Endodermal cell (in vitro differentiated cells): ENCODE measurements around the gene VPS33A. TPM values are rescaled to one million over a fixed set of nuclear protein-coding genes. Genes with fewer than 3 reads are reported as not detected.
A peak's percentile ranks its signal among the peaks of the same experiment; 100 is the strongest.

Source experiments
- DNase-seq: peaks from one replicate; pipeline ENCODE4 v3.0.0-alpha.2; 2017
- H3K27ac ChIP-seq: 2 replicates; pipeline ENCODE4 v1.5.1; 2013; ENCODE audit warnings: mild to moderate bottlenecking, low read depth, low read length, moderate library complexity
- H3K27me3 ChIP-seq: 2 replicates; pipeline ENCODE4 v1.6.1; 2013; ENCODE audit warnings: mild to moderate bottlenecking, low read length, moderate library complexity; ENCODE audit not compliant: insufficient read depth, control insufficient read depth, poor library complexity, severe bottlenecking
- H3K36me3 ChIP-seq: 2 replicates; pipeline ENCODE4 v1.7.0; 2013; ENCODE audit warnings: mild to moderate bottlenecking, low read length, moderate library complexity; ENCODE audit not compliant: control insufficient read depth, insufficient read depth
- H3K4me1 ChIP-seq: one replicate; pipeline ENCODE4 v1.7.0; 2013; ENCODE audit warnings: low read length; ENCODE audit not compliant: control insufficient read depth, insufficient read depth
- H3K4me3 ChIP-seq: 2 replicates; pipeline ENCODE4 v1.5.1; 2013; ENCODE audit warnings: mild to moderate bottlenecking, low read length, moderate library complexity
- H3K9ac ChIP-seq: 2 replicates; pipeline ENCODE4 v1.6.1; 2013; ENCODE audit warnings: mild to moderate bottlenecking, low read length, moderate library complexity; ENCODE audit not compliant: poor library complexity, severe bottlenecking; ENCODE audit errors: extremely low read depth
- H3K9me3 ChIP-seq: 2 replicates; pipeline ENCODE4 v1.6.1; 2013; ENCODE audit warnings: mild to moderate bottlenecking, low read length, moderate library complexity; ENCODE audit not compliant: control insufficient read depth
- H3K27ac Mint-ChIP-seq: 2 replicates; pipeline ENCODE4 v1.8.0; 2020; ENCODE audit warnings: mixed read lengths
- H3K27me3 Mint-ChIP-seq: 2 replicates; pipeline ENCODE4 v1.8.0; 2021; ENCODE audit warnings: mild to moderate bottlenecking, mixed read lengths; ENCODE audit not compliant: insufficient read depth
- H3K36me3 Mint-ChIP-seq: 2 replicates; pipeline ENCODE4 v1.8.0; 2020; ENCODE audit warnings: low read depth, mixed read lengths
- H3K4me1 Mint-ChIP-seq: 2 replicates; pipeline ENCODE4 v1.8.0; 2020; ENCODE audit warnings: mixed read lengths
- H3K4me3 Mint-ChIP-seq: 2 replicates; pipeline ENCODE4 v1.8.0; 2020; ENCODE audit warnings: mild to moderate bottlenecking, moderate library complexity, mixed read lengths
- H3K9me3 Mint-ChIP-seq: 2 replicates; pipeline ENCODE4 v1.8.0; 2020; ENCODE audit warnings: mild to moderate bottlenecking, mixed read lengths
- CTCF ChIP-seq: fragments of 200-600 bp; sonication (generic); conservative IDR thresholded peaks from 2 replicates; pipeline ENCODE4 v1.5.0; 2021; ENCODE audit warnings: antibody characterized with exemption, mild to moderate bottlenecking
- WGBS, 2 experiments: methylation state at CpG; one replicate each; pipeline versions ENCODE4 v1.1.5 to v1.1.7; 2013; ENCODE audit warnings: missing lambda C conversion rate in 2 of 2, mixed read lengths in 1 of 2; ENCODE audit not compliant: insufficient coverage in 1 of 2, insufficient read length in 1 of 2; 5-methylcytosine and 5-hydroxymethylcytosine counted together
- total RNA-seq, 2 donors: library from RNA; stranded (reverse); fragmentation: NEBNext Ultra II Directional in 1 of 2; extraction: Animal tissue kit (Norgen Biotek cat#: 25700) in 1 of 2; gene quantifications; 2 replicates in 1 of 2; 3 replicates in 1 of 2; pipeline ENCODE4 v1.2.1, GENCODE V29; 2021

VPS33A gene
- total RNA-seq, 2 donors from 2014 or later, result 50.6 to 52.8 TPM

- TF ChIP-seq CTCF, result no peak
- peak; percentile 100 for DNase-seq
- Mint-ChIP-seq H3K27me3 (peaks cover 3% of the 10 kb centered on the region), H3K4me3 (peak within 1 kb of the TSS; percentile 94), H3K9me3 (no peaks in the 10 kb centered on the region), H3K36me3 (peaks cover 42% of the 10 kb centered on the region), H3K27ac (peak within 1 kb of the TSS; percentile 94), H3K4me1 (peaks cover 21% of the 10 kb centered on the region)
- Histone ChIP-seq H3K9ac (peak within 1 kb of the TSS; percentile 96), H3K27me3 (no peaks in the 10 kb centered on the region), H3K9me3 (no peaks in the 10 kb centered on the region), H3K4me1 (peaks cover 3% of the 10 kb centered on the region), H3K36me3 (peaks cover 34% of the 10 kb centered on the region), H3K4me3 (peak within 1 kb of the TSS; percentile 93), H3K27ac (peak within 1 kb of the TSS; percentile 97)
- 0 to 1% methylated on average over 21 to 73 of the region's 74 CpGs for WGBS, 2 experiments
These were observed 40.5 kb downstream of the VPS33A start, which contains the start of gene DIABLO for GRCh38 chr12:122225683-122226365. TSS of gene DIABLO (minus strand) at chr12:122226052. CDS start at chr12:122226014, 38 bp downstream.

DNA sequence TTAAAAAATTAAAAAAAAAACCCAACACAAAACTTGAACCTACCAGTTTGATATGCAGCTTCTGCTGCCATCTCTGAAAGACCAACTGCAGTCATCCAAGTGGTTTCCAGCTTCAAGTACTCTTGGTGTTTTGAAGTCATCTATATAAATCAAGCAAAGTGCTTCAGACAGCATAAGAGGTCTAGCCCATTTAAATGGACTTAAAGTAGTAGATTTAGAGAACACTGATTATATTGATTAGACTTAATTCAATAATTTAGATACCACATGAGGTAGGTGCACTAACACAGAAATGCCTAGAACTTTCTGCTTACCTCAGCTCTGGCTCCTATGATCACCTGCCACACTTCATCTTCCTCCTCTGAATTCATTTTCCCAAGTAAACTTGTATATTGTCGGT lies 49.8 kb downstream of the VPS33A start:
- no peaks in the 10 kb centered on the region for H3K9me3 Mint-ChIP-seq
- DNase-seq, result no peak
- Histone ChIP-seq H3K9me3 (no peaks in the 10 kb centered on the region), H3K36me3 (peaks cover 93% of the 10 kb centered on the region), H3K27me3 (no peaks in the 10 kb centered on the region), H3K4me1 (no peaks in the 10 kb centered on the region), H3K27ac (no peak overlapping the region), H3K4me3 (no peak overlapping the region), H3K9ac (no peak overlapping the region)
- peaks cover 77% of the 10 kb centered on the region for H3K36me3 Mint-ChIP-seq
- no peak overlapping the region for H3K27ac Mint-ChIP-seq
- no peak overlapping the region for H3K4me3 Mint-ChIP-seq
- H3K4me1 Mint-ChIP-seq, result no peaks in the 10 kb centered on the region
- no peak for TF ChIP-seq CTCF
- no peaks in the 10 kb centered on the region for H3K27me3 Mint-ChIP-seq
- 100% methylated on average over 1 of the region's 1 CpG for WGBS, 2 experiments

- TF ChIP-seq CTCF, result no peak
- H3K27me3 Mint-ChIP-seq, result no peaks in the 10 kb centered on the region
- H3K27ac Mint-ChIP-seq, result no peak overlapping the region
These were observed 50.5 kb downstream of the VPS33A start for GRCh38 chr12:122215771-122216170.

More at GRCh38 chr12:122215771-122216170, 50.5 kb downstream of the VPS33A start:
- H3K27ac ChIP-seq, result no peak overlapping the region
- H3K4me3 Mint-ChIP-seq, result no peak overlapping the region
- H3K27me3 ChIP-seq, result no peaks in the 10 kb centered on the region
- H3K9me3 Mint-ChIP-seq, result no peaks in the 10 kb centered on the region
- peaks cover 75% of the 10 kb centered on the region for H3K36me3 Mint-ChIP-seq
- 98 to 100% methylated on average over 3 to 5 of the region's 5 CpGs for WGBS, 2 experiments
- H3K4me3 ChIP-seq, result no peak overlapping the region
- no peaks in the 10 kb centered on the region for H3K9me3 ChIP-seq
- H3K4me1 ChIP-seq, result no peaks in the 10 kb centered on the region
- no peak overlapping the region for H3K9ac ChIP-seq
- DNase-seq, result no peak
- peaks cover 92% of the 10 kb centered on the region for H3K36me3 ChIP-seq
- no peaks in the 10 kb centered on the region for H3K4me1 Mint-ChIP-seq
